Heart right ventricle (tissue), 16 donors: ENCODE data around the gene RCC2. TPM values are rescaled to one million over a fixed set of nuclear protein-coding genes. Genes with fewer than 3 reads are reported as not detected.
"Not testable (repeated sequence)": the region's sequence is repeated elsewhere in the genome, so short reads cannot be mapped to it uniquely, and the experiment has no call there.

Source experiments
- ATAC-seq, 8 donors: fragments of 200-7000 bp; cut with Tn5 transposase; one replicate each; pipeline ENCODE4 v1.9.1; 2020; ENCODE audit warnings: mild to moderate bottlenecking in 8 of 8, moderate library complexity in 8 of 8, moderate number of reproducible peaks in 1 of 8
- DNase-seq, 2 donors: peaks; one replicate each; pipeline ENCODE4 v3.0.0-alpha.2; 2020
- H3K27ac ChIP-seq, 10 donors: fragments of 200-600 bp; sonication (generic) in 2 of 10; one replicate each; pipeline versions ENCODE4 v1.5.0 to v1.8.0; 2020 to 2022; ENCODE audit warnings: mild to moderate bottlenecking in 3 of 10
- H3K27me3 ChIP-seq, 7 donors: fragments of 200-600 bp; one replicate each; pipeline ENCODE4 v1.8.0; 2021 to 2022; ENCODE audit warnings: mild to moderate bottlenecking in 2 of 7
- H3K36me3 ChIP-seq, 9 donors: fragments of 200-600 bp; sonication (generic) in 1 of 9; one replicate each; pipeline versions ENCODE4 v1.5.0 to v1.8.0; 2020 to 2022; ENCODE audit warnings: mild to moderate bottlenecking in 2 of 9
- H3K4me1 ChIP-seq, 9 donors: fragments of 200-600 bp; sonication (generic) in 1 of 9; one replicate each; pipeline versions ENCODE4 v1.5.0 to v1.8.0; 2020 to 2022; ENCODE audit warnings: mild to moderate bottlenecking in 4 of 9
- H3K4me3 ChIP-seq, 10 donors: fragments of 200-600 bp; sonication (generic) in 2 of 10; one replicate each; pipeline versions ENCODE4 v1.5.0 to v1.8.0; 2020 to 2022; ENCODE audit warnings: mild to moderate bottlenecking in 7 of 10, moderate library complexity in 2 of 10
- H3K9me3 ChIP-seq, 11 donors: fragments of 200-600 bp in 10 of 11; sonication (generic) in 2 of 11; one replicate each; pipeline versions ENCODE4 v1.5.0 to v1.8.0; 2013 to 2022; ENCODE audit warnings: mild to moderate bottlenecking in 2 of 11, control low read depth in 1 of 11, moderate library complexity in 1 of 11
- WGBS, 2 donors: extraction: QIAGEN DNeasy Blood & Tissue Kit; methylation state at CpG; one replicate each; pipeline ENCODE4 v1.1.7; 2013; ENCODE audit warnings: inconsistent platforms in 1 of 2; 5-methylcytosine and 5-hydroxymethylcytosine counted together
- intact Hi-C, 10 donors: fragments of 100-400 bp; cut with DNase I; formaldehyde crosslinking; loops; one replicate each; pipeline versions ENCODE4 v1.11.1 to v1.14.2; 2022
- polyA plus RNA-seq, 2 donors: library from polyadenylated mRNA; stranded (reverse); fragments of 200-250 nt; gene quantifications; one replicate each; pipeline ENCODE4 v1.2.3, GENCODE V29; 2013
- total RNA-seq, 10 donors: library from RNA; stranded (reverse); fragmentation: NEBNext Ultra II Directional in 3 of 10; extraction: Animal tissue kit (Norgen Biotek cat#: 25700) in 3 of 10; gene quantifications; one replicate each; pipeline versions ENCODE4 v1.2.1 to v1.2.4, GENCODE V29; 2021 to 2023
- TF ChIP-seq, protein P1 (sequence below), 9 donors: fragments of 200-600 bp; sonication (generic) in 2 of 9; IDR thresholded peaks; one replicate each; pipeline versions ENCODE4 v1.5.0 to v1.8.0; 2021 to 2022; ENCODE audit warnings: antibody characterized with exemption in 9 of 9, mild to moderate bottlenecking in 5 of 9, moderate library complexity in 1 of 9
- donor health status: Arrhythmogenic right ventricular cardiomyopathy.
- donor health status: ischemic (EF 13 %, LVEDD 7.1; RV severe dilation, severe dysfunction).
- donor health status: healthy with polysubstance abuse.
- donor health status: DM: no; HTN: yes; CAD: no.
- donor health status: DM: no; HTN: no; CAD: no.
- donor health status: ischemic (EF 25% LVEDD 6.9; RV normal size, moderate dysfunction).
- donor health status: ischemic (EF 25% LVEDD 5.7; RV mildly dilated, moderate dysfunction).
- donor health status: healthy.
- donor health status: DM: yes; HTN: yes; CAD: no.
- donor health status: Ischemic cardiomyopathy.
- donor health status: ischemic (EF 35%, LVEDD 5.7; RV mildly dilated, moderate dysfunction).
- donor health status: nonischemic (EF 11% LVEDD 7.7; RV severe dilation, severe dysfunction).
- donor health status: DM: yes; HTN: yes; CAD: no.
- donor health status: PGD.
- donor health status: ischemic (EF 29% LVEDD 5.4; RV normal size, mild dysfunction).
- donor health status: nonischemic (EF 23%, LVEDD 6.1; RV moderate dilation, normal function).

The RCC2 gene
- total and polyA plus RNA-seq, 12 donors, result 9.0 to 25.3 (median 11.4) TPM

GRCh38 chr1:17452686-17453085 is 13.2 kb upstream of the RCC2 start:
- DNase-seq, result no peak
- intact Hi-C loops, result no loop called here

GRCh38 chr1:17452203-17452602 is 12.7 kb upstream of the RCC2 start:
- 50 to 59% methylated on average over 8 to 10 of the region's 10 CpGs for WGBS, 2 donors
- H3K36me3 ChIP-seq, DNase-seq, intact Hi-C loops, H3K4me1 ChIP-seq, ATAC-seq, H3K9me3 ChIP-seq, H3K4me3 ChIP-seq, H3K27me3 ChIP-seq, H3K27ac ChIP-seq: not testable (repeated sequence)

More at GRCh38 chr1:17452686-17453085, 13.2 kb upstream of the RCC2 start:
- H3K4me1 ChIP-seq, result no peaks in the 10 kb centered on the region
- WGBS, 2 donors, result 86 to 88% methylated on average over 4 of the region's 4 CpGs
- no peaks in the 10 kb centered on the region for H3K36me3 ChIP-seq
- no peak for ATAC-seq
- H3K27me3 ChIP-seq, result peaks cover 0 to 5% (median 0%) of the 10 kb centered on the region in 7 donors
- TF ChIP-seq, protein P1, sequence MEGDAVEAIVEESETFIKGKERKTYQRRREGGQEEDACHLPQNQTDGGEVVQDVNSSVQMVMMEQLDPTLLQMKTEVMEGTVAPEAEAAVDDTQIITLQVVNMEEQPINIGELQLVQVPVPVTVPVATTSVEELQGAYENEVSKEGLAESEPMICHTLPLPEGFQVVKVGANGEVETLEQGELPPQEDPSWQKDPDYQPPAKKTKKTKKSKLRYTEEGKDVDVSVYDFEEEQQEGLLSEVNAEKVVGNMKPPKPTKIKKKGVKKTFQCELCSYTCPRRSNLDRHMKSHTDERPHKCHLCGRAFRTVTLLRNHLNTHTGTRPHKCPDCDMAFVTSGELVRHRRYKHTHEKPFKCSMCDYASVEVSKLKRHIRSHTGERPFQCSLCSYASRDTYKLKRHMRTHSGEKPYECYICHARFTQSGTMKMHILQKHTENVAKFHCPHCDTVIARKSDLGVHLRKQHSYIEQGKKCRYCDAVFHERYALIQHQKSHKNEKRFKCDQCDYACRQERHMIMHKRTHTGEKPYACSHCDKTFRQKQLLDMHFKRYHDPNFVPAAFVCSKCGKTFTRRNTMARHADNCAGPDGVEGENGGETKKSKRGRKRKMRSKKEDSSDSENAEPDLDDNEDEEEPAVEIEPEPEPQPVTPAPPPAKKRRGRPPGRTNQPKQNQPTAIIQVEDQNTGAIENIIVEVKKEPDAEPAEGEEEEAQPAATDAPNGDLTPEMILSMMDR (IDR thresholded peaks at IDR 0.05), result no peak
- H3K9me3 ChIP-seq, result no peaks in the 10 kb centered on the region
- H3K4me3 ChIP-seq, result no peak overlapping the region
- H3K27ac ChIP-seq, result no peak overlapping the region

GRCh38 chr1:17451731-17452130 is 12.3 kb upstream of the RCC2 start:
- ATAC-seq, result no peak
- Histone ChIP-seq H3K9me3 (no peaks in the 10 kb centered on the region), H3K36me3 (no peaks in the 10 kb centered on the region), H3K4me3 (no peak overlapping the region), H3K27ac (no peak overlapping the region), H3K27me3 (peaks cover 0 to 5% (median 0%) of the 10 kb centered on the region in 7 donors), H3K4me1 (no peaks in the 10 kb centered on the region)
- WGBS, 2 donors, result 83 to 84% methylated on average over 7 of the region's 7 CpGs
- TF ChIP-seq, protein P1 (IDR thresholded peaks at IDR 0.05), result no peak
- no peak for DNase-seq
- intact Hi-C loops, result no loop called here

DNA sequence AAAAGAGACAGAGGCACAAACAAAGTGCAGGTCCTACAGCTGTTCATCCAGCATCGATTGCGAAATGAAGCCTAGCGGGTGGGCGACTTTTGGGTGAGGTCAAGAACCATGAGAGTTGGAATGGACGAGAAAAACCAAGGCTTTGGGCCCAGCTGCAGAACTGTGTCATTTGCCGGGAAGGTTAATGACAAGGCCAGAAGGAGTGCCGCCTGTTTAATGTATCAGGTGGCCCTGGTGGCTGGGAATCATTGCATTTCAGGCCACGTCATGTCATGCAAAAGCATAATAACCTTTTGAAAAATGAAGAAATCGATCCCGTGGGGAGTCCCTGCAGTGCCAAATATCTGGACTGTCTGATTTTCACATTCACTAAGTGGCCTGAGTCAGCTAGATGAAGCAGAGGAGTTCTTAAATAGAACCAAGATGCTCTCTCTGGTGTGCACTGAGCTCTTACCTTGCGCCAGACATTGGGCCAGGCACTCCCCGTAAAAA is 8.1 kb upstream of the RCC2 start:
- H3K27ac ChIP-seq, result no peak overlapping the region

DNA sequence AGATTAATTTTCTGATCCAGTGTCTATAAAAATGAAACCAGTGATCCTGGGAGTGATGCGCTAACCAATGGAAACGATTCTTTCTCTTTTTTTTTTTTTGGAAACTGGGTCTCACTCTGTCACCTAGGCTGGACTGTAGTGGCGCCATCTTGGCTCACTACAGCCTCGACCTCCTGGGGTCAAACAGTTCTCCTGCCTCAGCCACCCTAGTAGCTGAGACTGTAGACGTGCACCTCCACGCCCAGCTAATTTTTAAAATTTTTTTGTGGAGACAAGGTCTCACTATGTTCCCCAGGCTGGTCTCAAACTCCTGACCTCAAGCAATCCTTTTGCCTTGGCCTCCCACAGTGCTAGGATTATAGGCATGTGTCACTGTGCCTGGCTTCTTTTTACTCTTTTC is 3.4 kb upstream of the RCC2 start:
- DNase-seq, result no peak
- Histone ChIP-seq H3K4me1 (peaks cover 0 to 11% (median 8%) of the 10 kb centered on the region in 9 donors), H3K27me3 (no peaks in the 10 kb centered on the region), H3K4me3 (no peak overlapping the region), H3K27ac (no peak overlapping the region), H3K9me3 (no peaks in the 10 kb centered on the region), H3K36me3 (no peaks in the 10 kb centered on the region)
- TF ChIP-seq, protein P1 (IDR thresholded peaks at IDR 0.05), result no peak
- 84 to 86% methylated on average over 6 of the region's 6 CpGs for WGBS, 2 donors
- no peak for ATAC-seq
- intact Hi-C loops, result loop anchor here in 1 of 10 donors (5.0 kb wide), 1 partner anchor 34 kb away; no protein-coding TSS in a partner anchor

More for the DNA sequence above, 8.1 kb upstream of the RCC2 start:
- Histone ChIP-seq H3K4me3 (no peak overlapping the region), H3K27me3 (peaks cover 0 to 5% (median 0%) of the 10 kb centered on the region in 7 donors), H3K36me3 (no peaks in the 10 kb centered on the region), H3K4me1 (no peaks in the 10 kb centered on the region), H3K9me3 (no peaks in the 10 kb centered on the region)
- WGBS, 2 donors, result 85 to 88% methylated on average over 12 of the region's 12 CpGs
- ATAC-seq (peak in 2 of 8 donors; percentile 14 to 61), DNase-seq (no peak)
- TF ChIP-seq, protein P1 (IDR thresholded peaks at IDR 0.05), result no peak
- intact Hi-C loops, result no loop called here
